ACC112 (cell line): ENCODE measurements around the gene LZTS3.
"Not testable (repeated sequence)": the region's sequence is repeated elsewhere in the genome, so short reads cannot be mapped to it uniquely, and the experiment has no call there.

Experiments
- H2AFZ ChIP-seq: fragments of 200-600 bp; sonication (generic); one replicate; pipeline ENCODE4 v1.6.0; 2017; ENCODE audit warnings: antibody characterized with exemption, low read length; ENCODE audit not compliant: unreplicated experiment
- H3K27ac ChIP-seq: fragments of 200-600 bp; sonication (generic); 2 replicates; pipeline ENCODE4 v1.5.1; 2014; ENCODE audit warnings: low read depth, mild to moderate bottlenecking, antibody characterized with exemption, low read length, moderate library complexity
- H3K27me3 ChIP-seq: fragments of 200-600 bp; sonication (generic); 2 replicates; pipeline ENCODE4 v1.6.1; 2014; ENCODE audit warnings: mild to moderate bottlenecking, antibody characterized with exemption, low read length, moderate library complexity, mixed read lengths; ENCODE audit not compliant: insufficient read depth
- H3K36me3 ChIP-seq: fragments of 200-600 bp; sonication (generic); 2 replicates; pipeline ENCODE4 v1.6.1; 2016; ENCODE audit warnings: mild to moderate bottlenecking, antibody characterized with exemption, low read length, moderate library complexity, mixed read lengths; ENCODE audit not compliant: insufficient read depth
- H3K4me1 ChIP-seq: fragments of 200-600 bp; sonication (generic); one replicate; pipeline ENCODE4 v1.6.1; 2016; ENCODE audit warnings: low read length, mixed read lengths; ENCODE audit not compliant: insufficient read depth, unreplicated experiment, control insufficient read depth
- H3K4me3 ChIP-seq: fragments of 200-600 bp; sonication (generic); 2 replicates; pipeline ENCODE4 v1.5.1; 2014; ENCODE audit warnings: mild to moderate bottlenecking, low read depth, low read length
- H3K79me2 ChIP-seq: fragments of 200-600 bp; sonication (generic); one replicate; pipeline ENCODE4 v1.6.0; 2016; ENCODE audit warnings: low read length; ENCODE audit not compliant: control insufficient read depth, unreplicated experiment, insufficient read depth

Gene LZTS3

GRCh38 chr20:3156811-3157619, 16.3 kb downstream of the LZTS3 start:
- H3K36me3 ChIP-seq: 0 out of 2 replicates have a peak, but pooled peaks cover 4% of the 10 kb centered on the region
- H3K27ac ChIP-seq: no peak overlapping the region
- H3K4me3 ChIP-seq: peak overlapping the region; percentile 50; the same call in 1 of the 2 replicates
- peaks cover 67% of the 10 kb centered on the region for H3K79me2 ChIP-seq
- no peak overlapping the region for H2AFZ ChIP-seq
- no peaks in the 10 kb centered on the region for H3K27me3 ChIP-seq
- H3K4me1 ChIP-seq: peaks cover 18% of the 10 kb centered on the region

- not testable (repeated sequence) for H3K4me1 ChIP-seq, H3K4me3 ChIP-seq, H3K27ac ChIP-seq, H3K27me3 ChIP-seq, H2AFZ ChIP-seq
- Histone ChIP-seq H3K79me2 (peaks cover 82% of the 10 kb centered on the region), H3K36me3 (peaks cover 19% of the 10 kb centered on the region; the same call in 1 of the 2 replicates)
Observed at GRCh38 chr20:3152057-3152644, 21.2 kb downstream of the LZTS3 start.

- peaks cover 79% of the 10 kb centered on the region for H3K79me2 ChIP-seq
- no peak overlapping the region for H2AFZ ChIP-seq
- H3K27me3 ChIP-seq: no peaks in the 10 kb centered on the region
- peaks cover 26% of the 10 kb centered on the region; the same call in 1 of the 2 replicates for H3K36me3 ChIP-seq
- H3K27ac ChIP-seq: no peak overlapping the region
- H3K4me1 ChIP-seq: no peaks in the 10 kb centered on the region
- no peak overlapping the region for H3K4me3 ChIP-seq
Observed at GRCh38 chr20:3150908-3151307, 22.4 kb downstream of the LZTS3 start.

DNA sequence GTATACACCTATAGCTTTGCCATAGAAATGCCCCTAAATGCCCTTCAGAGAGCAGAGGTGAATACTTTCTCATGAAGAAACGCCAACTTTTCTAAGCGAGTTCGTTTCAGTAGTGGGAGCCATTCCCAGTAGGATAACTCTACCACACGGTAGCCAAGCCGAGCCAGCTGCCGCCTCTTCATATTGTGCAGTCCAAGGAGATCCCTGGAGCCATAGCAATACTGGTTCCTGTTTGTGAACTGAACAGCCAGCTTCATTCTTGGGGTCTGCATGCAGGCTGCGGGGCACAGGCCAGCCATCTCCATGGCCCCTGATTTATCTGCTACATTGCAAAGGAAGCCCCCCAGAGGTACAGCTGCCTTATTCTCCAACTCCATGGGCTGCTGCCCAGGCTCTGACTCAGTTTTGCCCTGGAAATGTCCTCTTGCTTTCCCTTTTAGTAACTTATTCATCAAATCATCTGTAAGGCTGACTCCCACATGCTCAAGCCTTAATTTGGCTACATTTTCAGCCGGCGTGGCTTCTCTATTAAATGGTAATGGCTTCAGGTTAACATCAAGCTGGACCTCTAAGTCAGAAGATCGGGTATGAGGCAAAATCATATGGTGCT, 26.5 kb downstream of the LZTS3 start:
- Histone ChIP-seq H3K27ac (no peak overlapping the region), H3K79me2 (peaks cover 60% of the 10 kb centered on the region), H3K27me3 (no peaks in the 10 kb centered on the region), H3K4me1 (no peaks in the 10 kb centered on the region), H3K36me3 (peaks cover 22% of the 10 kb centered on the region; the same call in 1 of the 2 replicates), H2AFZ (no peak overlapping the region), H3K4me3 (no peak overlapping the region)

DNA sequence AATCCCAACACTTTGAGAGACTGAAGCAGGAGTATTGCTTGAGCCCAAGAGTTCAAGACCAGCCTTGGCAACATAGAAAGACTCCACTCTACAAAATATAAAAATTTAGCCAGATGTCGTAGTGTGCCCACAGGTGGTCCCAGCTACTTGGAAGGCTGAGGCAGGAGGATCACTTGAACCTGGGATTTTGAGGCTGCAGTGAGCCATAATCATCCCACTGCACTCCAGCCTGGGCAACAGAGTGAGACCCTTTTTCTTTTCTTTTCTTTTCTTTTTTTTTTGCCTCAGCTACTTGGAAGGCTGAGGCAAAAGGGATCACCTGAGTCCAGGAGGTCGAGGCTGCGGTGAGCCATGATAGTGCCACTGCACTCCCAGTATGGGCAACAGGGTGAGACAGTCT, 31.6 kb downstream of the LZTS3 start:
- Histone ChIP-seq H3K4me3 (no peak overlapping the region), H3K4me1 (no peaks in the 10 kb centered on the region), H3K27me3 (no peaks in the 10 kb centered on the region), H2AFZ (no peak overlapping the region), H3K36me3 (peaks cover 5% of the 10 kb centered on the region; the same call in 1 of the 2 replicates), H3K27ac (no peak overlapping the region), H3K79me2 (peaks cover 20% of the 10 kb centered on the region)

GRCh38 chr20:3137492-3137891, 35.9 kb downstream of the LZTS3 start:
- Histone ChIP-seq H2AFZ (no peak overlapping the region), H3K79me2 (peaks cover 6% of the 10 kb centered on the region), H3K27me3 (no peaks in the 10 kb centered on the region), H3K27ac (no peak overlapping the region), H3K36me3 (no peaks in the 10 kb centered on the region), H3K4me1 (peaks cover 4% of the 10 kb centered on the region), H3K4me3 (no peak overlapping the region)

GRCh38 chr20:3135507-3136070, 37.8 kb downstream of the LZTS3 start:
- Histone ChIP-seq H3K36me3 (no peaks in the 10 kb centered on the region), H3K4me1 (peaks cover 4% of the 10 kb centered on the region), H3K27me3 (no peaks in the 10 kb centered on the region), H2AFZ (no peak overlapping the region), H3K4me3 (no peak overlapping the region), H3K27ac (no peak overlapping the region), H3K79me2 (peaks cover 7% of the 10 kb centered on the region)

GRCh38 chr20:3134151-3134550, 39.2 kb downstream of the LZTS3 start:
- Histone ChIP-seq H3K27me3 (no peaks in the 10 kb centered on the region), H3K36me3 (no peaks in the 10 kb centered on the region), H3K4me1 (peaks cover 4% of the 10 kb centered on the region), H3K79me2 (peaks cover 7% of the 10 kb centered on the region), H3K4me3 (no peak overlapping the region), H3K27ac (no peak overlapping the region), H2AFZ (no peak overlapping the region)

DNA sequence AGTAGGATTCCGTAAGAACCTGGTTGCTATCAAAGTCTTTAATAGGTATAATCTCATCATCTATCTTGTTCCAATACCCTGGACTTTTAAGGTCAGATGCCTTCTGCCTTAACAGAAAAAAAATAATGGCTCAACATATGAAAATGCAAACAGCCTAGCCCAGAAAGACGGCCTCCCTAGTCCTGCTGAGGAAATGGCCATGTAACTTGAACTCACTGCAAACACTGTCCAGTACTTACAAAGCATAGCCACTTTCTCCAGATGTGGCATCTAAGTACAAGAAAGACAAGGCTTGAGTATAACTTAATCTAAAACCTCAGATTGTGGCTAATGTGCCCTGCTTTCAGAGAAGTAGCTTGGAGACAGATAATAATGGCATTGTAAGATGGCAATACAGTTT, 40.2 kb downstream of the LZTS3 start:
- Histone ChIP-seq H3K4me3 (no peak overlapping the region), H2AFZ (no peak overlapping the region), H3K27ac (no peak overlapping the region), H3K79me2 (peaks cover 7% of the 10 kb centered on the region), H3K27me3 (no peaks in the 10 kb centered on the region), H3K4me1 (peaks cover 4% of the 10 kb centered on the region), H3K36me3 (no peaks in the 10 kb centered on the region)

- Histone ChIP-seq H3K79me2 (peaks cover 5% of the 10 kb centered on the region), H3K4me1 (no peaks in the 10 kb centered on the region), H3K27me3 (no peaks in the 10 kb centered on the region), H3K4me3 (no peak overlapping the region), H3K27ac (no peak overlapping the region), H2AFZ (no peak overlapping the region), H3K36me3 (no peaks in the 10 kb centered on the region)
Observed at GRCh38 chr20:3130051-3130600, 43.2 kb downstream of the LZTS3 start.
